Psoas muscle (tissue), 8 donors: ENCODE results near the gene MLLT10. TPM values are rescaled to one million over a fixed set of nuclear protein-coding genes. Genes with fewer than 3 reads are reported as not detected.

Source experiments
- ATAC-seq, 4 donors: fragments of 200-7000 bp; cut with Tn5 transposase; one replicate each; pipeline ENCODE4 v1.9.1; 2020; ENCODE audit warnings: moderate library complexity in 3 of 4, mild to moderate bottlenecking in 2 of 4
- DNase-seq, 2 donors: peaks; one replicate each; pipeline ENCODE4 v3.0.0-alpha.2; 2020
- H3K27ac ChIP-seq: fragments of 200-600 bp; one replicate; pipeline ENCODE4 v1.8.0; 2022
- H3K27me3 ChIP-seq, 3 donors: fragments of 200-600 bp in 1 of 3; one replicate each; pipeline versions ENCODE4 v1.6.1 to v1.8.0; 2013 to 2022; ENCODE audit warnings: low read length in 2 of 3, mild to moderate bottlenecking in 2 of 3, moderate library complexity in 1 of 3; ENCODE audit not compliant: insufficient read depth in 3 of 3
- H3K36me3 ChIP-seq, 2 donors: fragments of 200-600 bp in 1 of 2; one replicate each; pipeline versions ENCODE4 v1.6.1 to v1.8.0; 2013 to 2022; ENCODE audit warnings: low read depth in 1 of 2, mild to moderate bottlenecking in 1 of 2, moderate library complexity in 1 of 2; ENCODE audit not compliant: insufficient read depth in 1 of 2
- H3K4me1 ChIP-seq: fragments of 200-600 bp; one replicate; pipeline ENCODE4 v1.8.0; 2022
- H3K4me3 ChIP-seq: fragments of 200-600 bp; one replicate; pipeline ENCODE4 v1.8.0; 2022; ENCODE audit warnings: mild to moderate bottlenecking
- H3K9me3 ChIP-seq: fragments of 200-600 bp; one replicate; pipeline ENCODE4 v1.8.0; 2022
- WGBS, 3 donors: extraction: QIAGEN DNeasy Blood & Tissue Kit; methylation state at CpG; one replicate each; pipeline versions ENCODE4 v1.1.6 to v1.1.7; 2013; 5-methylcytosine and 5-hydroxymethylcytosine counted together
- intact Hi-C, 2 donors: fragments of 100-400 bp; cut with DNase I; formaldehyde crosslinking; loops; one replicate each; pipeline versions ENCODE4 v1.11.0 to v1.14.2; 2022
- polyA plus RNA-seq, 3 donors: library from polyadenylated mRNA; stranded (reverse); fragments of 200-250 nt; gene quantifications; one replicate each; pipeline ENCODE4 v1.2.3, GENCODE V29; 2013
- total RNA-seq, 4 donors: library from RNA; stranded (reverse); fragmentation: NEBNext Ultra II Directional in 2 of 4; extraction: Animal tissue kit (Norgen Biotek cat#: 25700) in 2 of 4; gene quantifications; one replicate each; pipeline versions ENCODE4 v1.2.1 to v1.2.4, GENCODE V29; 2021 to 2023
- TF ChIP-seq, protein P1 (sequence below): fragments of 200-600 bp; IDR thresholded peaks from one replicate; pipeline ENCODE4 v1.8.0; 2022; ENCODE audit warnings: antibody characterized with exemption
- donor health status: healthy with polysubstance abuse.
- donor health status: DM: no; HTN: no; CAD: no; lungs with moderate emphysema.
- donor health status: Bipolar disorder and iron deficiency.
- donor health status: healthy.
- donor health status: DM: yes; HTN: yes; CAD: no.
- donor health status: DM: no; HTN: no; CAD: no.
- donor health status: DM: no; HTN: no; CAD: no.
- donor health status: DM: yes; HTN: yes; CAD: no.

MLLT10 gene
- total and polyA plus RNA-seq, 7 donors: 9.6 to 21.1 (median 13.3) TPM

DNA sequence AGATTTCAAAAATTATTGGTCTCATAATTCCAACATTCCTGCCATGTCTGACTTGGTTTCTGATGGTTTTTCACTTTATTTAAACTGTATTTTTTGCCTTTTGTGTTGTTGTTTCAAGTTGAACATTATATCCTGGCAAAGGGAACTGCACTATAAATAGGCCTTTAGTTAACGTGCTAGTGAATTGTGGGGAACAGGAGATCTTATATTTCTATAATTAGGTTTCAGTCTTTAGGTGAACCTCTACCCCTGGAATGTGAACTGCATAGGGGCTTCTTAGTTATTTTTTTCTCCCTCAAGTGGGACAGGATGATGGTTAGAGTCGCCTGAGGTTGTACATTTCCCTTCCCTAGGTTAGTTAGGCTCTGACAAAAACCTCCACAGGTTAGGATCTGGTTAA lies 128.6 kb downstream of the MLLT10 start:
- WGBS, 3 donors: 49 to 57% (median 56%) methylated on average over 2 of the region's 2 CpGs
- intact Hi-C loops: no loop called here
- Histone ChIP-seq H3K4me1 (peaks cover 21% of the 10 kb centered on the region), H3K9me3 (no peaks in the 10 kb centered on the region), H3K4me3 (peak overlapping the region; percentile 4), H3K27me3 (no peaks in the 10 kb centered on the region), H3K36me3 (no peaks in the 10 kb centered on the region), H3K27ac (peak overlapping the region; percentile 60)
- no peak for DNase-seq
- ATAC-seq: peak in 2 of 4 donors; percentile 65 to 74
- TF ChIP-seq, protein P1, sequence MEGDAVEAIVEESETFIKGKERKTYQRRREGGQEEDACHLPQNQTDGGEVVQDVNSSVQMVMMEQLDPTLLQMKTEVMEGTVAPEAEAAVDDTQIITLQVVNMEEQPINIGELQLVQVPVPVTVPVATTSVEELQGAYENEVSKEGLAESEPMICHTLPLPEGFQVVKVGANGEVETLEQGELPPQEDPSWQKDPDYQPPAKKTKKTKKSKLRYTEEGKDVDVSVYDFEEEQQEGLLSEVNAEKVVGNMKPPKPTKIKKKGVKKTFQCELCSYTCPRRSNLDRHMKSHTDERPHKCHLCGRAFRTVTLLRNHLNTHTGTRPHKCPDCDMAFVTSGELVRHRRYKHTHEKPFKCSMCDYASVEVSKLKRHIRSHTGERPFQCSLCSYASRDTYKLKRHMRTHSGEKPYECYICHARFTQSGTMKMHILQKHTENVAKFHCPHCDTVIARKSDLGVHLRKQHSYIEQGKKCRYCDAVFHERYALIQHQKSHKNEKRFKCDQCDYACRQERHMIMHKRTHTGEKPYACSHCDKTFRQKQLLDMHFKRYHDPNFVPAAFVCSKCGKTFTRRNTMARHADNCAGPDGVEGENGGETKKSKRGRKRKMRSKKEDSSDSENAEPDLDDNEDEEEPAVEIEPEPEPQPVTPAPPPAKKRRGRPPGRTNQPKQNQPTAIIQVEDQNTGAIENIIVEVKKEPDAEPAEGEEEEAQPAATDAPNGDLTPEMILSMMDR: no peak

- H3K4me1 ChIP-seq: peaks cover 26% of the 10 kb centered on the region
- TF ChIP-seq, protein P1: no peak
- H3K4me3 ChIP-seq: no peak overlapping the region
- intact Hi-C loops: no loop called here
- ATAC-seq (no peak), DNase-seq (no peak)
- no peaks in the 10 kb centered on the region for H3K9me3 ChIP-seq
- peaks cover 0 to 14% of the 10 kb centered on the region in 2 donors for H3K36me3 ChIP-seq
- no peak overlapping the region for H3K27ac ChIP-seq
- WGBS, 3 donors: 44 to 58% (median 57%) methylated on average over 1 of the region's 1 CpG
- no peaks in the 10 kb centered on the region for H3K27me3 ChIP-seq
These were observed 134.8 kb downstream of the MLLT10 start for GRCh38 chr10:21668831-21669230.

DNA sequence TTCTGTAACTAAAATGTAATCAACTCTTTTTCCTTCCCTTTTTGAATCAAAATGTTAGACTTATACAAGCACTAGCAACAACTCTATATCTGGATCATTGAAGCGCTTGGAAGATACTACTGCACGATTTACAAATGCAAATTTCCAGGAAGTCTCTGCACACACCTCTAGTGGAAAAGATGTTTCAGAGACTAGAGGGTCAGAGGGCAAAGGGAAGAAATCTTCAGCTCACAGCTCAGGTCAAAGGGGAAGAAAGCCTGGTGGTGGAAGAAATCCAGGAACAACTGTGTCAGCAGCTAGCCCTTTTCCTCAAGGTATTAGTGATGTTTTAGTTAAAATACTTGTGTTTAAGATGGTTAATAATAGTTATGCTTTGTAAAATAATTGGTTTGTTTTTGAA lies 136.4 kb downstream of the MLLT10 start:
- Histone ChIP-seq H3K27ac (no peak overlapping the region), H3K36me3 (peaks cover 0 to 16% of the 10 kb centered on the region in 2 donors), H3K4me3 (no peak overlapping the region), H3K4me1 (peaks cover 26% of the 10 kb centered on the region), H3K27me3 (no peaks in the 10 kb centered on the region), H3K9me3 (no peaks in the 10 kb centered on the region)
- intact Hi-C loops: no loop called here
- DNase-seq (no peak), ATAC-seq (no peak)
- TF ChIP-seq, protein P1: no peak
- 77 to 80% (median 77%) methylated on average over 2 of the region's 2 CpGs for WGBS, 3 donors

DNA sequence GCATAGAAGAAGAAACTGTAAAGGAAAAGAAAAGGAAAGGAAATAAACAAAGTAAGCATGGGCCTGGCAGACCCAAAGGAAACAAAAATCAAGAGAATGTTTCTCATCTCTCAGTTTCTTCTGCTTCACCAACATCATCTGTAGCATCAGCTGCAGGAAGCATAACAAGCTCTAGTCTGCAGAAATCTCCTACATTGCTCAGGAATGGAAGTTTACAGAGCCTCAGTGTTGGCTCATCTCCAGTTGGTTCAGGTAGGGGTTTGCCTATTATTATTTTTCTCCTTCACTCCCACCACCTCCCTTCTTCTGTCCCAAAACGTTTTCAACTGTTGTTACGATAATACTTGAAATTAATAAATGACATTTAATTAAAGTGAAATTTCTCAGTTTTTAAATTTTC lies 139.6 kb downstream of the MLLT10 start:
- H3K4me1 ChIP-seq: peaks cover 15% of the 10 kb centered on the region
- DNase-seq: no peak
- H3K36me3 ChIP-seq: peaks cover 0 to 16% of the 10 kb centered on the region in 2 donors
- TF ChIP-seq, protein P1: no peak
- no peaks in the 10 kb centered on the region for H3K9me3 ChIP-seq
- H3K4me3 ChIP-seq: no peak overlapping the region
- intact Hi-C loops: no loop called here
- no peak for ATAC-seq
- 79 to 85% (median 82%) methylated on average over 2 of the region's 2 CpGs for WGBS, 3 donors
- no peaks in the 10 kb centered on the region for H3K27me3 ChIP-seq
- no peak overlapping the region for H3K27ac ChIP-seq

GRCh38 chr10:21675157-21675796 lies 141.2 kb downstream of the MLLT10 start:
- 86 to 88% (median 87%) methylated on average over 2 of the region's 2 CpGs for WGBS, 3 donors
- H3K4me3 ChIP-seq: no peak overlapping the region
- peaks cover 0 to 16% of the 10 kb centered on the region in 2 donors for H3K36me3 ChIP-seq
- H3K27ac ChIP-seq: no peak overlapping the region
- DNase-seq (no peak), ATAC-seq (peak in 1 of 4 donors; percentile 47)
- intact Hi-C loops: no loop called here
- TF ChIP-seq, protein P1: peak; percentile 50
- no peaks in the 10 kb centered on the region for H3K9me3 ChIP-seq
- peaks cover 20% of the 10 kb centered on the region for H3K4me1 ChIP-seq
- H3K27me3 ChIP-seq: no peaks in the 10 kb centered on the region
